ENCODE measurements around the gene SCRN1.

The SCRN1 gene

DNA sequence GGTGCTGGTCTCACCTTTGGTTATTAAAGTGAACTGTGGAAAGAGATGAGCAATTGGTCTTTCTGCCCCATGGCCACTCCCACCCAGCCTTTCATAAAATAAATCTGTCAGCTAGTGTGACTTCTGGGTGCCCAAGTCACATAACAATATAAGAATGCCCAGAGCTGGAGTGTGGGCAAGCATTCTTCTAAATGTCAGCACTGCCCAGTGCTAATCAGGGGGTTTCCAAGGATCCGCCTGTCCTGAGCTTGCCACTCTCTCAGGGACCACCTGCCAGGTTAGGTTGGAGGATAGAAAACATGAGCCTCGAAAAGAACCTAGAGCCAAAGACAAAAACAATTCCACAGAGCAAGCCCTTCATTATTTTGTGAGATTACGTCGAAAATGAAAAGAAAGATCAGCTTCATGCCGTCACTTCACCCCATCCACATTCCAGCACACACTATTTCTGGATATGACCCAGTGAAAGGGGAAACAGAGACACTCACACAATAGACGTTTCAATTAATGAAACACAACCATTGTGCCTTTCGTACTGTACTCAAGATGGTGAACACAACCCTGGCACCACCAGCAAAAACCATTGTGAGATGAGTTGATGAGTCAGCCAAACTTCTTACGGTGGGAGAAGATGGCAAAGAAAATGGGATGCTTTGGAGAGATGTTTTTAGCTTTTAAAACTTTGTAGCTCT lies 30.8 kb downstream of the SCRN1 start:
- Histone ChIP-seq H3K79me2 (peaks cover 6% of the 10 kb centered on the region), H3K36me3 (ENCODE audit: control insufficient read depth, insufficient read depth, low read length) (no peaks in the 10 kb centered on the region), H3K9ac (no peak overlapping the region), H3K4me2 (ENCODE audit: low read length) (no peak overlapping the region), H3K9me3 (ENCODE audit: control insufficient read depth, low read length) (no peaks in the 10 kb centered on the region), H3K27ac (no peak overlapping the region), H2AFZ (no peak overlapping the region), H3K27me3 (ENCODE audit: control insufficient read depth, insufficient read depth, low read length) (no peaks in the 10 kb centered on the region), H3K4me1 (no peaks in the 10 kb centered on the region), H3K4me3 (ENCODE audit: low read depth, low read length) (no peak overlapping the region)
- TF ChIP-seq, protein P1, sequence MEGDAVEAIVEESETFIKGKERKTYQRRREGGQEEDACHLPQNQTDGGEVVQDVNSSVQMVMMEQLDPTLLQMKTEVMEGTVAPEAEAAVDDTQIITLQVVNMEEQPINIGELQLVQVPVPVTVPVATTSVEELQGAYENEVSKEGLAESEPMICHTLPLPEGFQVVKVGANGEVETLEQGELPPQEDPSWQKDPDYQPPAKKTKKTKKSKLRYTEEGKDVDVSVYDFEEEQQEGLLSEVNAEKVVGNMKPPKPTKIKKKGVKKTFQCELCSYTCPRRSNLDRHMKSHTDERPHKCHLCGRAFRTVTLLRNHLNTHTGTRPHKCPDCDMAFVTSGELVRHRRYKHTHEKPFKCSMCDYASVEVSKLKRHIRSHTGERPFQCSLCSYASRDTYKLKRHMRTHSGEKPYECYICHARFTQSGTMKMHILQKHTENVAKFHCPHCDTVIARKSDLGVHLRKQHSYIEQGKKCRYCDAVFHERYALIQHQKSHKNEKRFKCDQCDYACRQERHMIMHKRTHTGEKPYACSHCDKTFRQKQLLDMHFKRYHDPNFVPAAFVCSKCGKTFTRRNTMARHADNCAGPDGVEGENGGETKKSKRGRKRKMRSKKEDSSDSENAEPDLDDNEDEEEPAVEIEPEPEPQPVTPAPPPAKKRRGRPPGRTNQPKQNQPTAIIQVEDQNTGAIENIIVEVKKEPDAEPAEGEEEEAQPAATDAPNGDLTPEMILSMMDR (IDR thresholded peaks at IDR 0.05) = no peak

DNA sequence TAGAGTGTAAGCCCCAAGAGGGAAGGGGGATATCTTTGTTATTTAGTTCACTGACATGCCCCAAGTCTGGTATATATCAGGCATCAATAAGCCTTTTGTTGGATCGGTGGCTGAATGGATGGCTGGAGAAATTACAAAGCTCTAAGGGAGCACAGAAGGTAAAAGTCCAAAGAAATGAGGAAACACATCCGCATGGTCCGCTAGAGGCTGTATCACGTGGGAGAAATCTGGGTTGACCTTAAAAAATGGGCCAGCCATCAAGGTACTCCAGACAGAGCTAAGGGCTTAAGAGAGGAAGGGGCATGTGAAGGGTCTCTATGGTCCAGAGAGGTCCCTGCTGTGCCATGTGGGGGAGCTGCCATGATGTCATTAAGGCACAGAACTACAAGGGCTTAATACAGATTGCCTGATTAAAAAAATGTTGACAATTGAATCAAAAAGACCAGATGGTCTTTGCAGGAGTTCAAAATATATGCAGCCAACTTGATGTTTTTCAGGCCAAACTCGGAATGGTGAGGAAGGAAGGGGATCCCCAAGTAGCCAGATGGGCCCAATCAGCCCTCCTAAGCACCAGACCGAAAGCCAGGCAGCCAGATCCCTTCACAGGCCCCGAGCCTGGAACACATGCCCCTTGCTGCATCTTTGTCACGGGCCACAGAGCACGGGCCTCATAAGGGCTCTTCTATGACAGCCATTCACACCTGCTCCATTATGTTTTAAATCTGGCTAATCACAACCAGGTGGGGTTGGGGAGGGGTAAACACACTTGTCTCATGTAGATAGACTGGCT lies 31.9 kb downstream of the SCRN1 start:
- H3K79me2 ChIP-seq = peaks cover 2% of the 10 kb centered on the region
- no peaks in the 10 kb centered on the region for H3K9me3 ChIP-seq (ENCODE audit: control insufficient read depth, low read length)
- no peak overlapping the region for H3K9ac ChIP-seq
- no peak overlapping the region for H3K4me2 ChIP-seq (ENCODE audit: low read length)
- no peak overlapping the region for H3K27ac ChIP-seq
- H3K36me3 ChIP-seq (ENCODE audit: control insufficient read depth, insufficient read depth, low read length) = no peaks in the 10 kb centered on the region
- TF ChIP-seq, protein P1 (IDR thresholded peaks at IDR 0.05) = no peak
- H3K4me1 ChIP-seq = no peaks in the 10 kb centered on the region
- no peaks in the 10 kb centered on the region for H3K27me3 ChIP-seq (ENCODE audit: control insufficient read depth, insufficient read depth, low read length)
- H2AFZ ChIP-seq = no peak overlapping the region
- no peak overlapping the region for H3K4me3 ChIP-seq (ENCODE audit: low read depth, low read length)

DNA sequence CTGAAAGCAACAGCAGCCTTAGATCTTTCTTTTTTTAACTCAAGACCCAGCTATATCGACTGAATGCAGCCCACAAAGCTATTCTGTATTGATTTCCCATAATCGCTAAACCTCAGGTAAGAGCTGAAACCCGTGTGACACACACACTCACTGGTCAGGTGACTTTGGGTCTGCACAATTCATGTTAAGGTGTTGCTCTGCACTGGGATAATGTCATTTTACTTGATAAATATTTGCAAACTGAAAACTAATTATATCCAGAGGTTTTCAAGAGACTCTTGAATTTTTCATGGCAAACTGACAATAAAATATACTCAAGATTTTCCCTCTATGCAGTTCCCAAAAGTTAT lies 33.1 kb downstream of the SCRN1 start:
- Histone ChIP-seq H2AFZ (no peak overlapping the region), H3K27ac (no peak overlapping the region), H3K27me3 (ENCODE audit: control insufficient read depth, insufficient read depth, low read length) (no peaks in the 10 kb centered on the region), H3K9ac (no peak overlapping the region), H3K9me3 (ENCODE audit: control insufficient read depth, low read length) (no peaks in the 10 kb centered on the region), H3K79me2 (peaks cover 2% of the 10 kb centered on the region), H3K4me3 (ENCODE audit: low read depth, low read length) (no peak overlapping the region), H3K4me2 (ENCODE audit: low read length) (no peak overlapping the region), H3K4me1 (no peaks in the 10 kb centered on the region), H3K36me3 (ENCODE audit: control insufficient read depth, insufficient read depth, low read length) (no peaks in the 10 kb centered on the region)
- TF ChIP-seq, protein P1 (IDR thresholded peaks at IDR 0.05) = no peak

GRCh38 chr7:29955799-29956486 lies 33.7 kb downstream of the SCRN1 start:
- Histone ChIP-seq H3K4me1 (no peaks in the 10 kb centered on the region), H3K4me2 (ENCODE audit: low read length) (no peak overlapping the region), H3K27ac (no peak overlapping the region), H3K27me3 (ENCODE audit: control insufficient read depth, insufficient read depth, low read length) (no peaks in the 10 kb centered on the region), H3K36me3 (ENCODE audit: control insufficient read depth, insufficient read depth, low read length) (no peaks in the 10 kb centered on the region), H3K9ac (no peak overlapping the region), H3K9me3 (ENCODE audit: control insufficient read depth, low read length) (no peaks in the 10 kb centered on the region), H3K4me3 (ENCODE audit: low read depth, low read length) (no peak overlapping the region), H3K79me2 (peaks cover 2% of the 10 kb centered on the region), H2AFZ (no peak overlapping the region)
- TF ChIP-seq, protein P1 (IDR thresholded peaks at IDR 0.05) = no peak
